ENCODE data around the gene NDUFA13. TPM values are rescaled to one million over a fixed set of nuclear protein-coding genes. Genes with fewer than 3 reads are reported as not detected.

Gene NDUFA13
- total RNA-seq, 1 donor from 2014 or later: 12.7 TPM

DNA sequence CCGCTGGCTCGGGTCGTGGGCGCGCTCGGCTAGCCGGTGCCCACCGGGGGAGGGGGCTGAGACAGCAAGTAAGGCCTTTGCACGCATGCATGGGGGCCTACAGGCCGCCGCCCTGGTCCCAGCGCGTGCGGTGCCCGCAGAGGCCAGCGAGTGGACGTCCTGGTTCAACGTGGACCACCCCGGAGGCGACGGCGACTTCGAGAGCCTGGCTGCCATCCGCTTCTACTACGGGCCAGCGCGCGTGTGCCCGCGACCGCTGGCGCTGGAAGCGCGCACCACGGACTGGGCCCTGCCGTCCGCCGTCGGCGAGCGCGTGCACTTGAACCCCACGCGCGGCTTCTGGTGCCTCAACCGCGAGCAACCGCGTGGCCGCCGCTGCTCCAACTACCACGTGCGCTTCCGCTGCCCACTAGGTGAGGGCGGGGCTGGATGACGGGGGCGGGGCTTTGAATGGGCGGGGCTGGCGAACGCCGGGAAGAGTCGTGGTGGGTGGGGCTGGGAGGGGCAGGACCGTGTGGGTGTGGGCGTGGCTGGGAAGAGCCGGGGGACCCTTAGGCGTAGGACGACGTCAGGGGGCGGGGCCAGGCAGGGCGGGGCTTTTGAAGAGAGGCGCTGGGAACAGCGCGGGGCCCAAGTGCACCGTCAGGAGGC lies 24.2 kb downstream of the NDUFA13 start:
- Histone ChIP-seq H3K4me3 (peak overlapping the region; percentile 8 to 9), H3K27ac (no peak overlapping the region), H3K9me3 (no peaks in the 10 kb centered on the region), H3K27me3 (peaks cover 13% of the 10 kb centered on the region), H3K36me3 (peaks cover 0 to 3% of the 10 kb centered on the region in 2 donors), H3K4me1 (peaks cover 6 to 12% of the 10 kb centered on the region in 2 donors)
- no peak for DNase-seq (ENCODE audit: low spot score in 2 of 2)
- TF ChIP-seq, protein P1, sequence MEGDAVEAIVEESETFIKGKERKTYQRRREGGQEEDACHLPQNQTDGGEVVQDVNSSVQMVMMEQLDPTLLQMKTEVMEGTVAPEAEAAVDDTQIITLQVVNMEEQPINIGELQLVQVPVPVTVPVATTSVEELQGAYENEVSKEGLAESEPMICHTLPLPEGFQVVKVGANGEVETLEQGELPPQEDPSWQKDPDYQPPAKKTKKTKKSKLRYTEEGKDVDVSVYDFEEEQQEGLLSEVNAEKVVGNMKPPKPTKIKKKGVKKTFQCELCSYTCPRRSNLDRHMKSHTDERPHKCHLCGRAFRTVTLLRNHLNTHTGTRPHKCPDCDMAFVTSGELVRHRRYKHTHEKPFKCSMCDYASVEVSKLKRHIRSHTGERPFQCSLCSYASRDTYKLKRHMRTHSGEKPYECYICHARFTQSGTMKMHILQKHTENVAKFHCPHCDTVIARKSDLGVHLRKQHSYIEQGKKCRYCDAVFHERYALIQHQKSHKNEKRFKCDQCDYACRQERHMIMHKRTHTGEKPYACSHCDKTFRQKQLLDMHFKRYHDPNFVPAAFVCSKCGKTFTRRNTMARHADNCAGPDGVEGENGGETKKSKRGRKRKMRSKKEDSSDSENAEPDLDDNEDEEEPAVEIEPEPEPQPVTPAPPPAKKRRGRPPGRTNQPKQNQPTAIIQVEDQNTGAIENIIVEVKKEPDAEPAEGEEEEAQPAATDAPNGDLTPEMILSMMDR (IDR thresholded peaks at IDR 0.05): no peak
- intact Hi-C loops (cut with DNase I): no loop called here

DNA sequence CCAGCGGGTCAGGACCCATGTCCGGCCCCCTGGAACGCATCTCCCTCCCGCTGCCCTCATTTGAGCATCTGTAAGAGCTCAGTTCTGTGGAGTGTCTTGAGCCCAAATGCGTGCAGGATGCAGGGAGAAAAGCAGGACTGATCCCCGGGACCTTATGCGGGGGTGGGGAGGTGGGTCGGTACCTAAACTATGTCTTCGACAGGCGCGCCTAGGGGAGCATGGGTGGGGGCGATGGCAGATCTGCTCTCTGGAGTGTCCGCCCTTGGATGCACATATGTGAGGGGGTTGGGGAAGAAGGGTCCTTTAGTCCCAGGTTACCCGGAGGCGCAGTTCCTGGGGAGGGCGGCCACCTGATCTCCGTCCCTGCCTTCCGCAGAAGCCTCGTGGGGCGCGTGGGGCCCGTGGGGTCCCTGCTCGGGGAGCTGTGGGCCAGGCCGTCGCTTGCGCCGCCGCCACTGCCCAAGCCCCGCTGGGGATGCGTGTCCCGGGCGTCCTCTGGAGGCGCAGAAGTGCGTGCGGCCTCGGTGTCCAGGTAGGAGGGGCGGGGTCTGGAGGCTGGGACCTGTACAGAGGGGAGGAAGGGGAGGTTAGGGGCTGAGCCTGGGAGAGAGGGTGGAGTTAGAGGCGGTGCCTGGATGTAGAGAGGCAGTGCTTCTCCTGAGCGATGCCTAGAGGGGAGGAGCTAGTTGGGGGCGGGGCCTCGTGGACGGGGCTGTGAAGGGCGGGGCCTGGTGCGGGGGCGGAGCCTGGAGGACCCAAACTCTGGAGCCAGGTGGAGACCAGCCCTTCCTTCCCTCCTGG lies 24.9 kb downstream of the NDUFA13 start:
- DNase-seq (ENCODE audit: low spot score in 2 of 2): no peak
- Histone ChIP-seq H3K9me3 (no peaks in the 10 kb centered on the region), H3K4me1 (peaks cover 6 to 12% of the 10 kb centered on the region in 2 donors), H3K36me3 (no peaks in the 10 kb centered on the region), H3K27ac (no peak overlapping the region), H3K4me3 (peak overlapping the region; percentile 9 to 18), H3K27me3 (peaks cover 13% of the 10 kb centered on the region)
- TF ChIP-seq, protein P1 (IDR thresholded peaks at IDR 0.05): no peak
- intact Hi-C loops (cut with DNase I): no loop called here

DNA sequence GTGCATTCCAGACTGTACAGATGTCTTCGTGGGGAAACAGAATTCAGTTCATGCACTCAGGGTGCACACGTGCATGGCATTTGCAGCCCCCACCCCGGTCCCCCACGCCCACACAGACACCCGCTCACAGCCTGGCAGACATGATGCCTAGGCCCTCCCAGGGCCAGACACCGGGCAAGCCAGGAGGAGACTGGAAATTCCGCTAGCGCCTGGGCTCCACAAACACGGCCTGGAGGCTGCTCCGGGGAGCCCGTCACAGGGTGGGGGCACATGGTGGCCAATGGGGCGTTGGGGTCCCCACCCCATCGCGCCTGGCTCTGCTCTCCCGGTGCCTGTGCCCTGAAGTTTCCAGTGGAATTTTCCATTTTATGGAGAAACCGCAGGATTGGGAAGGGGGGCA lies 25.6 kb downstream of the NDUFA13 start:
- Histone ChIP-seq H3K36me3 (no peaks in the 10 kb centered on the region), H3K9me3 (no peaks in the 10 kb centered on the region), H3K4me3 (no peak overlapping the region), H3K27ac (no peak overlapping the region), H3K27me3 (peaks cover 13% of the 10 kb centered on the region), H3K4me1 (peaks cover 6 to 12% of the 10 kb centered on the region in 2 donors)
- intact Hi-C loops (cut with DNase I): no loop called here
- no peak for DNase-seq (ENCODE audit: low spot score in 2 of 2)
- TF ChIP-seq, protein P1 (IDR thresholded peaks at IDR 0.05): no peak

DNA sequence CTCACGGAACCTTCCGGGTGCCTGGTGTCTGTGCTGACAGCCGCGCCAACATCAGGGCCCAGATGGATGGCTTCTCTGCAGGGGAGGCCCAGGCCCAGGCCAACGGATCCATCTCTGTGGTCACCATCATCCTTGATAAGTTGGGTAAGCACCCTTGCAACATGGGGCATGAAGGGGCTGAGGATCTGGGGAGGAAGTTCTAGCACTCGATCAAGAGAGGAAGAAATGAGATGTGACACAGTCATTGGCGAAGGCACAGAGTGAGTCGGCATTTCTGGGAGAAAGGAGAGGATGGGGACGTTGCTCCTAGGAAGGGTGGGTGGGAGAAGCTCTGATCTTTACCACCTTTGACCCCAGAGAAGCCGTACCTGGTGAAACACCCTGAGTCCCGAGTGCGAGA lies 26.5 kb downstream of the NDUFA13 start:
- Histone ChIP-seq H3K36me3 (no peaks in the 10 kb centered on the region), H3K4me1 (peaks cover 6 to 12% of the 10 kb centered on the region in 2 donors), H3K27me3 (peaks cover 13% of the 10 kb centered on the region), H3K27ac (no peak overlapping the region), H3K4me3 (no peak overlapping the region), H3K9me3 (no peaks in the 10 kb centered on the region)
- TF ChIP-seq, protein P1 (IDR thresholded peaks at IDR 0.05): no peak
- intact Hi-C loops (cut with DNase I): no loop called here
- DNase-seq (ENCODE audit: low spot score in 2 of 2): no peak

DNA sequence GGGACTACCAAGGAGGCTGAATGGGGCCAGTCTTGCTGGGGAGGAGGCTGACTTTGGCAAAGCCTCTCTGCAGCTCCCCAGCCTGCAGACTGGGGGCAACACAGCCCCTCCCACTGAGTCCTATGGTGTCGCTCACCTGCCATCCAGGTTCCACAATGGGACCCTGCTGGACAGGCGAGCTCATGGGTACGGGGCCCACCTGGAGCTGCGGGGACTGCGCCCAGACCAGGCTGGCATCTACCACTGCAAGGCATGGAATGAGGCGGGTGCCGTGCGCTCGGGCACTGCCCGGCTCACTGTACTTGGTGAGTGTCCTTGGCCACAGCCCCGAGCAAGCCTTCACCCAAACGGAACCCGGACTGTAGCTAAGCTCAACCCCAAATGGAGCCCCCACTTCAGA lies 27.1 kb downstream of the NDUFA13 start:
- no peak overlapping the region for H3K4me3 ChIP-seq
- DNase-seq (ENCODE audit: low spot score in 2 of 2): no peak
- H3K9me3 ChIP-seq: no peaks in the 10 kb centered on the region
- no peaks in the 10 kb centered on the region for H3K36me3 ChIP-seq
- peaks cover 10% of the 10 kb centered on the region for H3K27me3 ChIP-seq
- intact Hi-C loops (cut with DNase I): no loop called here
- H3K27ac ChIP-seq: no peak overlapping the region
- peaks cover 4 to 12% of the 10 kb centered on the region in 2 donors for H3K4me1 ChIP-seq
- TF ChIP-seq, protein P1 (IDR thresholded peaks at IDR 0.05): no peak
